ENCODE measurements around the gene TSSK2. TPM values are rescaled to one million over a fixed set of nuclear protein-coding genes. Genes with fewer than 3 reads are reported as not detected.

TSSK2 gene
- total RNA-seq, 2 experiments from 2014 or later, result not detected

- Histone ChIP-seq H2AFZ (ENCODE audit: low read length) (no peak overlapping the region), H3K4me2 (ENCODE audit: low read length) (peak overlapping the region; percentile 91), H3K27ac (ENCODE audit: low read depth, low read length, poor library complexity, severe bottlenecking) (peak overlapping the region; percentile 89), H3K4me3 (ENCODE audit: low read depth, low read length, poor library complexity, severe bottlenecking) (peak overlapping the region; percentile 57), H3K36me3 (ENCODE audit: insufficient read depth, low read length) (peaks cover 18% of the 10 kb centered on the region; the same call in 1 of the 2 replicates), H4K20me1 (ENCODE audit: insufficient read depth, low read length) (peaks cover 8% of the 10 kb centered on the region; the same call in 1 of the 2 replicates), H3K79me2 (ENCODE audit: insufficient read depth, low read depth, low read length) (no peaks in the 10 kb centered on the region; the same call in 1 of the 2 replicates), H3K9me3 (ENCODE audit: low read length) (no peaks in the 10 kb centered on the region), H3K9me2 (ENCODE audit: insufficient read depth, low read length) (no peaks in the 10 kb centered on the region), H3K4me1 (ENCODE audit: insufficient read depth, low read length, poor library complexity, severe bottlenecking) (peaks cover 24% of the 10 kb centered on the region)
- TF ChIP-seq CTCF (conservative IDR thresholded peaks at IDR 0.05; ENCODE audit: low read length), result peak; percentile 79
- TF ChIP-seq EZH2phosphoT487 (IDR thresholded peaks at IDR 0.05; ENCODE audit: borderline replicate concordance, low read depth, low read length), result no peak
- CTCF ChIA-PET (ENCODE audit: unreplicated experiment), result no interaction called here
- BruUV-seq (replicated peaks), result no TSS peak
- intact Hi-C loops (cut with micrococcal nuclease; ENCODE audit: unreplicated experiment), result loop anchor here (1.0 to 2.0 kb wide), 2 partner anchors 48 to 59 kb away; partner anchors contain the start of gene ESS2
- peak; percentile 61 for DNase-seq (ENCODE audit: low spot score)
- POLR2A ChIA-PET, result interaction anchor here (0.7 to 1.2 kb wide), 2 partner anchors 12 to 568 kb away, joined by 3 read pairs; no protein-coding TSS in a partner anchor
These were observed 45.8 kb upstream of the TSSK2 start for GRCh38 chr22:19085233-19085718.

- no TSS peak for BruUV-seq (replicated peaks)
- H3K27ac ChIP-seq (ENCODE audit: low read depth, low read length, poor library complexity, severe bottlenecking), result peak overlapping the region; percentile 89
- no peak overlapping the region for H3K4me3 ChIP-seq (ENCODE audit: low read depth, low read length, poor library complexity, severe bottlenecking)
- H2AFZ ChIP-seq (ENCODE audit: low read length), result no peak overlapping the region
- H3K79me2 ChIP-seq (ENCODE audit: insufficient read depth, low read depth, low read length), result no peaks in the 10 kb centered on the region; the same call in 1 of the 2 replicates
- POLR2A ChIA-PET, result interaction anchor here (1.2 kb wide), 1 partner anchor 13 kb away, joined by 3 read pairs; no protein-coding TSS in a partner anchor
- H4K20me1 ChIP-seq (ENCODE audit: insufficient read depth, low read length), result peaks cover 8% of the 10 kb centered on the region; the same call in 1 of the 2 replicates
- CTCF ChIA-PET (ENCODE audit: unreplicated experiment), result interaction anchor here (0.6 kb wide), 1 partner anchor 41 kb away, joined by 3 read pairs; no protein-coding TSS in a partner anchor
- no peaks in the 10 kb centered on the region for H3K9me3 ChIP-seq (ENCODE audit: low read length)
- peak overlapping the region; percentile 91 for H3K4me2 ChIP-seq (ENCODE audit: low read length)
- DNase-seq (ENCODE audit: low spot score), result no peak
- H3K4me1 ChIP-seq (ENCODE audit: insufficient read depth, low read length, poor library complexity, severe bottlenecking), result peaks cover 24% of the 10 kb centered on the region
- 0 out of 2 replicates have a peak, but pooled peaks have one; percentile 21 for TF ChIP-seq CTCF (conservative IDR thresholded peaks at IDR 0.05; ENCODE audit: low read length)
- TF ChIP-seq EZH2phosphoT487 (IDR thresholded peaks at IDR 0.05; ENCODE audit: borderline replicate concordance, low read depth, low read length), result no peak
- intact Hi-C loops (cut with micrococcal nuclease; ENCODE audit: unreplicated experiment), result no loop called here
- H3K36me3 ChIP-seq (ENCODE audit: insufficient read depth, low read length), result peaks cover 7% of the 10 kb centered on the region; the same call in 1 of the 2 replicates
- no peaks in the 10 kb centered on the region for H3K9me2 ChIP-seq (ENCODE audit: insufficient read depth, low read length)
These were observed 44.7 kb upstream of the TSSK2 start for GRCh38 chr22:19086417-19086816.

GRCh38 chr22:19086896-19087295, 44.2 kb upstream of the TSSK2 start:
- no peaks in the 10 kb centered on the region for H3K9me3 ChIP-seq (ENCODE audit: low read length)
- H3K79me2 ChIP-seq (ENCODE audit: insufficient read depth, low read depth, low read length), result no peaks in the 10 kb centered on the region; the same call in 1 of the 2 replicates
- no peak for DNase-seq (ENCODE audit: low spot score)
- no peak overlapping the region for H3K4me3 ChIP-seq (ENCODE audit: low read depth, low read length, poor library complexity, severe bottlenecking)
- intact Hi-C loops (cut with micrococcal nuclease; ENCODE audit: unreplicated experiment), result no loop called here
- peaks cover 24% of the 10 kb centered on the region for H3K4me1 ChIP-seq (ENCODE audit: insufficient read depth, low read length, poor library complexity, severe bottlenecking)
- TF ChIP-seq CTCF (conservative IDR thresholded peaks at IDR 0.05; ENCODE audit: low read length) (no peak), EZH2phosphoT487 (IDR thresholded peaks at IDR 0.05; ENCODE audit: borderline replicate concordance, low read depth, low read length) (no peak)
- H3K27ac ChIP-seq (ENCODE audit: low read depth, low read length, poor library complexity, severe bottlenecking), result no peak overlapping the region
- H3K9me2 ChIP-seq (ENCODE audit: insufficient read depth, low read length), result no peaks in the 10 kb centered on the region
- H2AFZ ChIP-seq (ENCODE audit: low read length), result no peak overlapping the region
- ChIA-PET CTCF (ENCODE audit: unreplicated experiment) (interaction anchor here (0.6 kb wide), 1 partner anchor 41 kb away, joined by 3 read pairs; no protein-coding TSS in a partner anchor), POLR2A (no interaction called here)
- H3K36me3 ChIP-seq (ENCODE audit: insufficient read depth, low read length), result peaks cover 7% of the 10 kb centered on the region; the same call in 1 of the 2 replicates
- H3K4me2 ChIP-seq (ENCODE audit: low read length), result peak overlapping the region; percentile 91; the same call in 1 of the 2 replicates
- H4K20me1 ChIP-seq (ENCODE audit: insufficient read depth, low read length), result peaks cover 8% of the 10 kb centered on the region; the same call in 1 of the 2 replicates
- no TSS peak for BruUV-seq (replicated peaks)
